ENCODE data around the gene NRL. TPM values are rescaled to one million over a fixed set of nuclear protein-coding genes. Genes with fewer than 3 reads are reported as not detected.

NRL gene
- total RNA-seq, 4 donors from 2014 or later, result 2.2 to 2.9 (median 2.3) TPM

GRCh38 chr14:24062216-24062980 lies 52.4 kb downstream of the NRL start:
- Histone ChIP-seq H3K27me3 (no peaks in the 10 kb centered on the region), H3K27ac (no peak overlapping the region), H3K9me3 (no peaks in the 10 kb centered on the region), H3K4me3 (no peak overlapping the region), H3K4me1 (no peaks in the 10 kb centered on the region), H3K36me3 (no peaks in the 10 kb centered on the region)
- 90% methylated on average over 12 of the region's 14 CpGs for WGBS
- no peak for TF ChIP-seq EP300 (IDR thresholded peaks at IDR 0.05)
- TF ChIP-seq, protein P1, sequence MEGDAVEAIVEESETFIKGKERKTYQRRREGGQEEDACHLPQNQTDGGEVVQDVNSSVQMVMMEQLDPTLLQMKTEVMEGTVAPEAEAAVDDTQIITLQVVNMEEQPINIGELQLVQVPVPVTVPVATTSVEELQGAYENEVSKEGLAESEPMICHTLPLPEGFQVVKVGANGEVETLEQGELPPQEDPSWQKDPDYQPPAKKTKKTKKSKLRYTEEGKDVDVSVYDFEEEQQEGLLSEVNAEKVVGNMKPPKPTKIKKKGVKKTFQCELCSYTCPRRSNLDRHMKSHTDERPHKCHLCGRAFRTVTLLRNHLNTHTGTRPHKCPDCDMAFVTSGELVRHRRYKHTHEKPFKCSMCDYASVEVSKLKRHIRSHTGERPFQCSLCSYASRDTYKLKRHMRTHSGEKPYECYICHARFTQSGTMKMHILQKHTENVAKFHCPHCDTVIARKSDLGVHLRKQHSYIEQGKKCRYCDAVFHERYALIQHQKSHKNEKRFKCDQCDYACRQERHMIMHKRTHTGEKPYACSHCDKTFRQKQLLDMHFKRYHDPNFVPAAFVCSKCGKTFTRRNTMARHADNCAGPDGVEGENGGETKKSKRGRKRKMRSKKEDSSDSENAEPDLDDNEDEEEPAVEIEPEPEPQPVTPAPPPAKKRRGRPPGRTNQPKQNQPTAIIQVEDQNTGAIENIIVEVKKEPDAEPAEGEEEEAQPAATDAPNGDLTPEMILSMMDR (IDR thresholded peaks at IDR 0.05), result no peak
- TF ChIP-seq POLR2AphosphoS5 (IDR thresholded peaks at IDR 0.05), result no peak
- no peak for TF ChIP-seq POLR2A (IDR thresholded peaks at IDR 0.05)
- no peak for DNase-seq (ENCODE audit: low spot score in 2 of 2)

- Histone ChIP-seq H3K27me3 (no peaks in the 10 kb centered on the region), H3K9me3 (no peaks in the 10 kb centered on the region), H3K4me3 (no peak overlapping the region), H3K4me1 (no peaks in the 10 kb centered on the region), H3K36me3 (no peaks in the 10 kb centered on the region), H3K27ac (no peak overlapping the region)
- 94% methylated on average over 6 of the region's 7 CpGs for WGBS
- TF ChIP-seq POLR2A (IDR thresholded peaks at IDR 0.05), result no peak
- TF ChIP-seq, protein P1 (IDR thresholded peaks at IDR 0.05), result no peak
- no peak for DNase-seq (ENCODE audit: low spot score in 2 of 2)
Measured at GRCh38 chr14:24060984-24061913, 53.5 kb downstream of the NRL start.

- TF ChIP-seq, protein P1 (IDR thresholded peaks at IDR 0.05), result no peak
- TF ChIP-seq POLR2A (IDR thresholded peaks at IDR 0.05), result no peak
- TF ChIP-seq POLR2AphosphoS5 (IDR thresholded peaks at IDR 0.05), result no peak
- TF ChIP-seq EP300 (IDR thresholded peaks at IDR 0.05), result no peak
- no peaks in the 10 kb centered on the region for H3K9me3 ChIP-seq
- no peaks in the 10 kb centered on the region for H3K27me3 ChIP-seq
- no peak for DNase-seq (ENCODE audit: low spot score in 2 of 2)
- no peak overlapping the region for H3K27ac ChIP-seq
- no peak overlapping the region for H3K4me3 ChIP-seq
- 91% methylated on average over 4 of the region's 10 CpGs for WGBS
- no peaks in the 10 kb centered on the region for H3K4me1 ChIP-seq
- H3K36me3 ChIP-seq, result no peaks in the 10 kb centered on the region
Measured at GRCh38 chr14:24060443-24060842, 54.3 kb downstream of the NRL start.

DNA sequence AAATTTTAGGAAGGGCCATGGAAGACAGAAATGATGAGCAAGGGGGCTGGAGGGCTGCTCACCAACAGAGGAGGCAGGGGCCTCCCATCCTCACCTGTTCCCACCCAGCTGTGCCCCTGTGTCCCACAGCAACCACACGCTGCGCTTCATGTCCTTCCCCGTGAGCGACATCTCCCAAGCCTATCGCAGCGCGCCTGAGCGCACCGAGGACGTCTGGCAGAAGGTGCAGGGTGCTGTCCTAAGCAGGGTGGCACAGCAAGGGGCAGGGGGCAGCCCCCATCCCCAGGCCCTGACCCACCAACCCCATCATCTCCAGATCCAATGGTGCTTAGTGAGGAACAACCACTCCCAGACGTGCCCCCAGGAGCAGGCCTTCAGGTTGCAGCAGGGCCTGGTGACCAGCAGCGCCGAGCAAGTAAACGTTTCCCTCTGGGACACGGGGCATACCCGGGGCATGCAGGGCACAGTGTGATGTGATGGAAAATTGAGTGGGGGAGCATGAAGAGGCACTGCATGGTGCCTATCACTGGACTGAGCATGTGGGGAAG lies 54.8 kb downstream of the NRL start:
- H3K27ac ChIP-seq, result no peak overlapping the region
- WGBS, result 82% methylated on average over 16 of the region's 16 CpGs
- H3K4me3 ChIP-seq, result no peak overlapping the region
- no peaks in the 10 kb centered on the region for H3K9me3 ChIP-seq
- TF ChIP-seq, protein P1 (IDR thresholded peaks at IDR 0.05), result no peak
- H3K36me3 ChIP-seq, result no peaks in the 10 kb centered on the region
- DNase-seq (ENCODE audit: low spot score in 2 of 2), result no peak
- no peaks in the 10 kb centered on the region for H3K27me3 ChIP-seq
- no peaks in the 10 kb centered on the region for H3K4me1 ChIP-seq

- WGBS, result 89% methylated on average over 9 of the region's 10 CpGs
- TF ChIP-seq, protein P1 (IDR thresholded peaks at IDR 0.05), result no peak
- no peak for TF ChIP-seq POLR2AphosphoS5 (IDR thresholded peaks at IDR 0.05)
- TF ChIP-seq EP300 (IDR thresholded peaks at IDR 0.05), result no peak
- no peak for TF ChIP-seq POLR2A (IDR thresholded peaks at IDR 0.05)
Measured at GRCh38 chr14:24058951-24059475, 55.7 kb downstream of the NRL start.

More at GRCh38 chr14:24058951-24059475, 55.7 kb downstream of the NRL start:
- H3K4me3 ChIP-seq, result no peak overlapping the region
- H3K36me3 ChIP-seq, result no peaks in the 10 kb centered on the region
- DNase-seq (ENCODE audit: low spot score in 2 of 2), result no peak
- H3K27me3 ChIP-seq, result no peaks in the 10 kb centered on the region
- no peaks in the 10 kb centered on the region for H3K4me1 ChIP-seq
- H3K27ac ChIP-seq, result no peak overlapping the region
- no peaks in the 10 kb centered on the region for H3K9me3 ChIP-seq
